ENCODE measurements around the gene SERINC5.
"Not testable (repeated sequence)": the region's sequence is repeated elsewhere in the genome, so short reads cannot be mapped to it uniquely, and the experiment has no call there.

The SERINC5 gene

GRCh38 chr5:80227979-80228596 is 27.8 kb downstream of the SERINC5 start:
- no peak for DNase-seq (ENCODE audit: low read depth)

GRCh38 chr5:80225934-80226326 is 29.9 kb downstream of the SERINC5 start:
- DNase-seq (ENCODE audit: low read depth) = no peak

- DNase-seq (ENCODE audit: low read depth) = no peak
Observed at GRCh38 chr5:80225189-80225933, 30.5 kb downstream of the SERINC5 start.

DNA sequence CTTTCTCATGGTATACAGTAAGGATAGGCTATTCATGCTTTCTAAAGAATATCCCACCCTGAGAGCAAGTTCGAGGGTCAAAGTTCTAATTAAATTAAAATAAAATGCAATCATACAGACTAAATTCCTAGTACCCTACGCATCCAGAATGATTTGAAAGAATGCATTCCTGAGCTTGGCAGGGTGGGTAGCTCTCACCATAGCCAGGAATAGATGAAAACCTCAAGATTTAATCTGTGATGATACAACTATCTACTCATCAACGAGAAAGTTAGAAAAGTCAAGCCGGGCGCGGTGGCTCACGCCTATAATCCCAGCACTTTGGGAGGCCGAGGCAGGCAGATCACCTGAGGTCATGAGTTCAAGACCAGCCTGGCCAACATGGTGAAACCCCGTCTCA is 32.3 kb downstream of the SERINC5 start:
- DNase-seq (ENCODE audit: low read depth) = no peak

DNA sequence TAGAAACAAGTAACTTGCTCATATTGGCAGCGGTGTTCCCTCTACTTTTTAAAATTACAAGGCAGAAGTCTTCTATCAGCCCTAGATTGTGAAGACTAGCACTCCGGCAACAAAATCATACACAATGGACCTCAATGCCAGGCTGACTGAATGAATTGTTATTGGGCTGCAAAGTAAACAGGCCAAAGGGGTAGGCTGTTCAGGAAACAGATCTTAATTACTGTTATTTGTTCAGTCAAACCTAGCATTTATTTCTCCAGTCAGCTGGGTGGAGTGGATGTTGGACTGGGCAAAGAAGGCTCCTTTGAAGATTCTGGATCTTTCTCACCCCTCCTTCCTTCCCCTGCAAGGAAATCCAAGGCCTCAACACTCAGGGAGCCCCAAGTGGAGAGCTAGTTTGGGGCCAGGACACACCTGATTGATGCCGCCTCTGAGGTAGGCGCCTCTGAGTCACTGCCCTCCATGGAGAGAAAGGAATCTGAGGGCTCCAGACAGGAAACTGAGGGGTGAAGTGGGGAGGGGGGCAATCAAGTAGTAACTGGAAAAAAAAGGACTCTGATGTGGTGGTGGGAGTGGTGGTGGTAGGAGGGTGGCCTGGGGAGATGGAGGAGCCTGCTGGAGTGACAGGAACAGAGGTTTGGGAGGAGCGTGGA is 35.5 kb downstream of the SERINC5 start:
- no peak for DNase-seq (ENCODE audit: low read depth)

- DNase-seq (ENCODE audit: low read depth) = no peak
Observed at GRCh38 chr5:80219391-80219790, 36.5 kb downstream of the SERINC5 start.

DNA sequence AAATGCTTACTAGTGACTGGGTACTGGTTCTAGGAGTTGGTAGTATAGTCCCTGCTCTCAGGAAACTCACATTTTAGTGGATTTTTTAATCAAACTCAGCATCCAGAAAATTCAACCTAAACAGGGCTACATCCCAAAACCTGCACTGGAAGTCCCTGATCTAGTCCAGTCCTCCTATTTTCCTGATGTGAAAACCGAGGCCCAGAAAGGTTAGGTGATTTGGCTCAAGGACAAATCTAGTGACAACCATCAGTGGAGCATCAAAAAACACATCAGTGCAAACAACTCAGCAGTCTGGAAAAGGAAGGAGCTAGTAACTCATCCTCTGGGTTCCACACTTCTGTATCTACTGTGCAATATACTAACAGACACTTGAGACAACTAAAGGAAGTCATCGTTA is 38.2 kb downstream of the SERINC5 start:
- no peak for DNase-seq (ENCODE audit: low read depth)

GRCh38 chr5:80216753-80217596 is 38.9 kb downstream of the SERINC5 start:
- DNase-seq (ENCODE audit: low read depth) = no peak

DNA sequence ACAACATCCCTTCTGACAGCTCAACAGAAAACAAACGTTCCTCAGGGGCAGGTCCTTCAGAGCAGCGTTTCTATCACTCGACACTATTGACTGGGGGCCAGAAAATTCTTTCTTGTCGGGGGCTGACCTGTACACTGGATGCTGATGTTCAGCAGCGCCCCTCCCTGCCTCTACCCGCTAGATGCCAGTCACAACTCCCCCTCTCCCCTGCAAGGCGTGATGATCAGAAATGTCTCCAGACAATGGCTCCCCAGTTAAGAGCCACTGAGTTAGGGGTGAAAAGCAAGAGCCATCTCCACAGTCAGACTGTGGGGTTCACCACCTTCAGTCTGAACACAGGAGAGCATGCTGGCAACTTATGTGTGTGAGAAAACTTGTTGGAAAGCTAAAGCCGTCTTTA is 39.8 kb downstream of the SERINC5 start:
- no peak for DNase-seq (ENCODE audit: low read depth)

- DNase-seq (ENCODE audit: low read depth) = no peak
Observed at GRCh38 chr5:80215523-80215922, 40.3 kb downstream of the SERINC5 start.

DNA sequence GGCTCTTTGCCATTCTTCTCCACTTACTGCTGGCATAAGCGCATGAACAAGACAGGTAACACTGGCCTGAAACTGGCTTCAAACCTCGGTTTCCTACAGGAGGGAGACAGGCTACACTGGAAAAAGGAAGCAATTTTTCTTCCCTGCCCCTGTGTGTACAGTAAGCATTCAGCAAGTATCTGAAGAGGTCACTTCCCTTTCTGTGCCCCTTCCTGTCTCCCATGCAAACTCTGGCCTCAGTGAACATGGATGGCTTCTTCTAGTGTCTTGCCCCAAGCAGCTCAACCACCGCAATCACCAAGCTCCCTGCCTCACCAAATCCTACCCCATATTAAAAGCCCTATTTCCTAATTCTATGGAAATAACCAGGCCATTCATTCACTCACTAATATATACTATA is 42.4 kb downstream of the SERINC5 start:
- DNase-seq (ENCODE audit: low read depth) = no peak

DNA sequence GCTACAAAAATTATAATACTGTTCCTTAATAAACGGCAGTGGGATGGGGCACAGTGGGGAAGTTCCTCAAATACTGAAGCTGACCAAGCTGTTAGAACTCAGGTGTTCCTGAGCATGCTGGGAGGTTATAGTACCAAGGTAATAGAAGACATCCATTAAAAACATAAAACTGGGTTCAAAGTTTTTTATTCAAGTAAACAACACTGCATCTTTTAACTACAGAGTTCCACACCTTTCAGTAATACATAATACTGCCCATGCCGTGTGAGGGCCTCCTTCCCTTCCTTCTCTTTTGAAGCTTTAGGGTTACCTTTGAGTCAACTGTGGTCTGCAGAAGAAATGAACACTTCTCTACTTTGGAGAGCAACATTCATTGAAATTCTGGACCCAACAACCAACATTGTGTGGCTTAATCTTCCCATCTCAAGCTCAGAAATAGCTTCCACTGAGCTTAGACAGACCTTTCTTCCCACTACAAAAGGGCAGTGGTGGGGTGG is 43.6 kb downstream of the SERINC5 start:
- DNase-seq (ENCODE audit: low read depth) = no peak

DNA sequence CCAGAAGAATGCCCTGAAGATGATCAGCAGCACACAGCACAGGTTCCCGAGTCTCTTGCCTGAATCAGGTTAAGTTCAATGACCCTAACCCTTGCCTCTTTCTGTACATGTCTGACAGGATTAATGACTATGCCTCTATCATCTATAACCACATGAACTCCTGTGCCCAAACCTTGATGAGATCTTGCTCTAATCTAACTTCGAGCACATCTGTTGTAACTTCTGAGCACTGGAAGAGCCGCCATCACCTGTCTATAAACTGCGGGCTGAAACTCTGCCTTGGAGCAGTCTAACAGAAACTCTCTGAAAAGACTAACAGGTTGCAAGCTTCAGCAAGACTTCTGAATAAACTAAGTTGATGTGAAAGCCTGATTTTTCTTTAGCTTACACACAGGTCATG is 44.5 kb downstream of the SERINC5 start:
- no peak for DNase-seq (ENCODE audit: low read depth)

DNA sequence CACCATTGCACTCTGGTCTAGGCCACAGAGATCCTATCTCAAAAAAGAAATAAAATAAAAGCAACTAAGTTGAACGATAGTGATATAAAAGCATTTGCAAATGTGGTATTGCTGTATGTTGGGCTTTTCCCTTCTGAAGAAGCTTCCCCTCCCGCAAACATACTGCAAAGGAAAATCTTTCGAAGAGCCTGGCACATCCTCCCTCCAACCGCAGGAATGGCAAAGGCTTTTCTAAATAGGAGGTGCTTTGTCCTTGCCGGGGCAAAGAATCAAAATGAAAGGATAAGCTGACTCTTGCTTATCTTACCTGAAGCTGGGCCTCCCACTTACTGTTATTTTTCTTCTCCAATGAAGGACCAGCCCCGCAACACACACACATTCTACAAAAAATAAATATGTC is 45.8 kb downstream of the SERINC5 start:
- DNase-seq (ENCODE audit: low read depth) = no peak

DNA sequence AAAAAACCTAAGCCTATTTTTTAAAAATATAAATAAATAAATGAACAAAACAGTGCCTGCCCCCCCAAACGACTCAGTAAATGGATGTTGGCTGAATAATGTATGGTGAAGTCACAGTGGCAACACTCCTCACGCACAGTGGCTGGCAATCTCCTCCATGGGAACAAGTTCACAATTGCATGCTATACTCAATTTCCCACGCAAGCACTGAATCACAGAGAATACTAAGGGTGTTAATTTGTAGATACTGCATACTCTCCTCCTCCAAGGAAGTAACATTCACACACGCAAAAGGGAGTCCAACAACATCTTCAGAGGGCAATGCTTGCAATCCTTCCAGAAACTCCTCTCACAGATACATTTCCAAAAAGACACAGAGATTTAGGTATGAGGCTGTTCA is 47.5 kb downstream of the SERINC5 start:
- DNase-seq (ENCODE audit: low read depth) = no peak

DNA sequence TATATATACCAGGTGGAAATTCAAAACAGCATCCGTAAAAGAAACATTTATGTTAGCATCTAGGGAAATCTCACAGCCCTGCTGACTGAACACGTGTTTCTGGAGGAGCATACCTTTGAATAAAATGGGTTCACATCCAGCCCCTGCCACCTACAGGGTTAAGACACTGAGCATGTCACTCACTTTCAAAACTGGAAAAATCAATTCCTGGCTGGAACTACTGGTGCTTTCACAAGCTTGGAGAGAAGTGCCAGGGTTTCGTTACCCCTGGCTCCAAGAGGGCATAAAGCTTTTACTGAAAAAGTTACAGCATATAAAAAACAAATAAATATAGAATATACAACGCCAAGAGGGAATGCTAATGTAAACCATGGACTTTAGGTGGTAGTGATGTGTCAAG is 48.0 kb downstream of the SERINC5 start:
- DNase-seq (ENCODE audit: low read depth) = no peak

- peak; percentile 50 for DNase-seq (ENCODE audit: low read depth)
Observed at GRCh38 chr5:80206282-80206681, 49.6 kb downstream of the SERINC5 start.

GRCh38 chr5:80205846-80206245 is 50.0 kb downstream of the SERINC5 start:
- no peak for DNase-seq (ENCODE audit: low read depth)

- peak; percentile 47 for DNase-seq (ENCODE audit: low read depth)
Observed at GRCh38 chr5:80204808-80205614, 50.8 kb downstream of the SERINC5 start.

DNA sequence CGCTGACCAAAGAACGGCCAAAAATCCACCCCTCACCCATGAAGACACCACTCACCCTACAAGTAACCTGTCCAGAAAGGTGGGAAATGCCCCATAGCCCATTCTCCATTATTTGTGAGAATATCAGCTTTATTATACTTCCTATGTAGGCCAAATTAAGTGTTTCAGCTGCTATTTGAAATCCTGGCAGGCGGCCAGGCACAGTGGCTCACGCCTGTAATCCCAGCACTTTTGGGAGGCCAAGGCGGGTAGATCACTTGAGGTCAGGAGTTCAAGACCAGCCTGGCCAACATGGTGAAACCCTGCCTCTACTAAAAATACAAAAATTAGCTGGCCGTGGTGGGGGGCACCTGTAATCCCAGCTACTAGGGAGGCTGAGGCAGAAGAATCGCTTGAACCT is 54.1 kb downstream of the SERINC5 start:
- DNase-seq (ENCODE audit: low read depth) = not testable (repeated sequence)

DNA sequence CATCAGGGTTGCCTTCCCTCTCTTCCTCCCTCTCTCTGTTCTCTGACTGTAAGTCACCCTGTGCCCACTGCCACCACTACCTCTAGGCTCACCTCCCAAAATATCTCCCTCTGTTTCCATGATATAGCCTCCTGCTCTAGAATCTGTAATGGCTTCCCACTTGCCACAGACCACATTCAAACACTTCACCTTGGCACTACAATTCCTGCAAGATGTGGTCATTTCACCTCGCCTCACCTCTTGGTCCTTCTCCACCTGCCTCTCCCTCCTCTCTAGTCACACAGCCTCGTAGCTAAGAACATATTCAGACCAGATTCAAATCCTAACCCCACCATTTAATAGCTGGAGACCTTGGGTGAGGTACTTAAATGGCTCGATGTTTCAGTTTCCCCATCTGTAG is 56.9 kb downstream of the SERINC5 start:
- DNase-seq (ENCODE audit: low read depth) = no peak
